Transverse colon (tissue), 4 donors: ENCODE data around the gene ZSCAN5A. TPM values are rescaled to one million over a fixed set of nuclear protein-coding genes. Genes with fewer than 3 reads are reported as not detected.

Experiments used
- DNase-seq: peaks from one replicate; pipeline ENCODE4 v3.0.0-alpha.2; 2019
- H3K27ac ChIP-seq, 4 donors: fragments of 200-600 bp; sonication (generic); 2 replicates each; pipeline ENCODE4 v1.5.1; 2016 to 2018; ENCODE audit warnings: inconsistent platforms in 4 of 4
- H3K27me3 ChIP-seq: fragments of 200-600 bp; sonication (generic); 2 replicates; pipeline ENCODE4 v1.5.1; 2017; ENCODE audit warnings: inconsistent platforms
- H3K36me3 ChIP-seq, 4 donors: fragments of 200-600 bp; sonication (generic); 2 replicates each; pipeline ENCODE4 v1.5.1; 2017 to 2019; ENCODE audit warnings: inconsistent platforms in 4 of 4
- H3K4me1 ChIP-seq, 4 donors: fragments of 200-600 bp; sonication (generic); 2 replicates each; pipeline ENCODE4 v1.5.1; 2017 to 2020; ENCODE audit warnings: inconsistent platforms in 4 of 4
- H3K4me3 ChIP-seq, 4 donors: fragments of 200-600 bp; sonication (generic); 1 replicate in 1 of 4; 2 replicates in 3 of 4; pipeline versions ENCODE4 v1.5.1 to v1.6.1; 2017 to 2019; ENCODE audit warnings: inconsistent platforms in 4 of 4
- H3K9me3 ChIP-seq, 2 donors: fragments of 200-600 bp; sonication (generic); 2 replicates each; pipeline ENCODE4 v1.5.1; 2017 to 2019; ENCODE audit warnings: inconsistent platforms in 2 of 2
- CTCF ChIP-seq, 5 experiments: fragments of 200-600 bp in 3 of 5; fragments of 450-650 bp in 2 of 5; sonication (generic) in 3 of 5; IDR thresholded peaks; 1 replicate in 2 of 5; 2 replicates in 3 of 5; pipeline ENCODE4 v1.5.1; 2016 to 2017; ENCODE audit warnings: antibody characterized with exemption in 5 of 5, inconsistent platforms in 3 of 5, mild to moderate bottlenecking in 2 of 5, moderate library complexity in 1 of 5
- EP300 ChIP-seq: sonication (generic); formaldehyde crosslinking; IDR thresholded peaks from one replicate; pipeline ENCODE4 v1.6.1; 2017; ENCODE audit warnings: antibody characterized with exemption, low read depth
- POLR2A ChIP-seq: fragments of 450-650 bp; IDR thresholded peaks from one replicate; pipeline ENCODE4 v1.6.1; 2016; ENCODE audit warnings: antibody characterized with exemption, mild to moderate bottlenecking, moderate library complexity
- POLR2AphosphoS5 ChIP-seq, 3 donors: sonication (generic); formaldehyde crosslinking; IDR thresholded peaks; one replicate each; pipeline ENCODE4 v1.6.1; 2016; ENCODE audit warnings: antibody characterized with exemption in 3 of 3
- WGBS, 2 donors: methylation state at CpG; one replicate each; pipeline ENCODE4 v1.1.5; 2018; ENCODE audit warnings: low coverage in 1 of 2; 5-methylcytosine and 5-hydroxymethylcytosine counted together
- in situ Hi-C, 4 donors: fragments of 200-750 bp; cut with MboI; loops; one replicate each; pipeline versions ENCODE4 v1.15.0 to v1.15.1; 2017; ENCODE audit warnings: low sequenced_read_pairs in 3 of 4, low pct_ligation_motif_present in 1 of 4, low pct_unique_long_range_greater_than_20kb in 1 of 4
- intact Hi-C: fragments of 100-400 bp; cut with DNase I; formaldehyde crosslinking; loops from one replicate; pipeline ENCODE4 v1.15.1; 2023; ENCODE audit warnings: low total_unique reads
- total RNA-seq, 4 donors: library from RNA; depleted of rRNA; stranded (reverse); fragments of >200 nt; gene quantifications; one replicate each; pipeline ENCODE4 v1.1.0, GENCODE V29; 2016

The ZSCAN5A gene
- total RNA-seq, 4 donors from 2014 or later: 8.2 to 15.2 (median 12.6) TPM

- H3K4me3 ChIP-seq: no peak overlapping the region
- no peaks in the 10 kb centered on the region for H3K4me1 ChIP-seq
- no peaks in the 10 kb centered on the region for H3K36me3 ChIP-seq
- no peak overlapping the region for H3K27ac ChIP-seq
- intact Hi-C loops (loop anchor here (10.0 kb wide), 1 partner anchor 96 kb away; no protein-coding TSS in a partner anchor), in situ Hi-C loops (no loop called here)
- H3K9me3 ChIP-seq: no peaks in the 10 kb centered on the region
- TF ChIP-seq POLR2AphosphoS5 (IDR thresholded peaks at IDR 0.05) (no peak), CTCF (IDR thresholded peaks at IDR 0.05) (no peak), EP300 (no peak), POLR2A (no peak)
- no peaks in the 10 kb centered on the region for H3K27me3 ChIP-seq
- 72 to 97% methylated on average over 5 to 6 of the region's 6 CpGs for WGBS, 2 donors
- DNase-seq: no peak
These were observed 36.6 kb upstream of the ZSCAN5A start for GRCh38 chr19:56351208-56351607.

DNA sequence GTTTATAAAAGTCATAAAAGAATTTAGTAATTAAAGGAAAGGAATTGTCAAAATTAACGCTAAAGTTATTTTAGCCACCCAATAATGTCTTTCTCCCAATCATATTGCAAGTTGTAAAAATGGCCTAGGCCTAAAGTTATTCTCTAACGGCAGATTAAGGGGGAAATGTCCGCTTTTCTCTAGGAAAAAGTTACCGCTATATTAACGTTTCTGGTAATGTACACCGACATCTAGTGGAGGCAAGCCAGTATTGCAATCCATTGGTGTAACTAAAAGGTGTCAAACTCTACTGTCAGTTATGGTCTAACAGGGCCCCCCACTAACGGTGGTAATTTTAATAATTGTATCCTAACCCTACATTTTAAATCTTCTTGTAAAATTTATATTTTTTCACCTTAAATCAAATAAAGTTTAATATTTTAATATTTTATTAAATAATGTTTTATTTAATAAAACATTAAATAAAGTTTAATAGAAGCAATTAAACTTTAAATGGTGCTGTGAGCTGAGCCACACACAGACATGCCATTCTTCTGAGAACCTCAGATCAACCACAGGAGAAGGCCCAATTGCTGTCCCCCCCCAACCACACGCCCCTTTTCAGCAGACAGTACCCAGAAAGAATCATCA is 35.9 kb upstream of the ZSCAN5A start:
- in situ Hi-C loops: no loop called here
- DNase-seq: peak; percentile 29
- Histone ChIP-seq H3K4me1 (no peaks in the 10 kb centered on the region), H3K36me3 (no peaks in the 10 kb centered on the region), H3K27me3 (no peaks in the 10 kb centered on the region), H3K4me3 (no peak overlapping the region), H3K27ac (no peak overlapping the region), H3K9me3 (no peaks in the 10 kb centered on the region)
- no peak for TF ChIP-seq POLR2A
- no peak for TF ChIP-seq EP300
- peak; percentile 69 to 96 (median 83) for TF ChIP-seq CTCF (IDR thresholded peaks at IDR 0.05)
- TF ChIP-seq POLR2AphosphoS5 (IDR thresholded peaks at IDR 0.05): no peak
- intact Hi-C loops: loop anchor here (10.0 kb wide), 1 partner anchor 96 kb away; no protein-coding TSS in a partner anchor
- 14 to 16% methylated on average over 8 of the region's 8 CpGs for WGBS, 2 donors

DNA sequence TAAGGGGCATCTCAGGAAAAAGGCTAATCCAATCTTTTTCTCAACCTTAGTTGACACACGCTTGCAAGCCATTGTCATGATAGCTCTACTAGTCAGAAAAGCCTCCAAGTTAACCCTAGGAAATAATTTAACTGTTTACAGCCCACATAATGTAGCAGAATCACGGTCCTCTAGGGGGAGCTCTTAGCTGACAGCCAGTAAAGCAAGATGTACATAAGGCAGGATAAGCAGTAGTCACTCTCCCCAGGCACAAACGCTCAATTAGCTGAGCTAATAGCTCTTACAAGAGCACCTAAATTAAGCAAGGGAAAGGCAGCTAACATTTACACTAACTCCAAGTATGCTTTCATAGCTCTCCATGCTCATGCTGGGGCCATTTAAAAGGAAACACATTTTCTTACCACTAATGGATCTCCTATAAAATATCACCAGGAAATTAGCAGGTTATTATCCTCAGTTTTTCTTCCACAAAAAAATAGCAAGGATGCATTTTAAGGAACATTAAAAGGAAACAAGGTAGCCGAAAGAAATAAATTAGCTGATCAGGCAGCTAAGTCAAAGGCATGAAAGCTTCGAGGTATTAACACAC is 33.7 kb upstream of the ZSCAN5A start:
- in situ Hi-C loops: loop anchor here in 3 of 4 donors (10.0 to 25.0 kb wide), 4 partner anchors 94 to 286 kb away; no protein-coding TSS in a partner anchor
- intact Hi-C loops: loop anchor here (10.0 kb wide), 1 partner anchor 274 kb away; no protein-coding TSS in a partner anchor
- Histone ChIP-seq H3K27ac (no peak overlapping the region), H3K4me3 (no peak overlapping the region), H3K9me3 (no peaks in the 10 kb centered on the region), H3K27me3 (no peaks in the 10 kb centered on the region), H3K4me1 (no peaks in the 10 kb centered on the region), H3K36me3 (no peaks in the 10 kb centered on the region)
- WGBS, 2 donors: 52 to 54% methylated on average over 5 of the region's 5 CpGs
- no peak for TF ChIP-seq EP300
- TF ChIP-seq CTCF (IDR thresholded peaks at IDR 0.05): peak in 2 of 5 experiments; percentile 15
- no peak for TF ChIP-seq POLR2A
- DNase-seq: no peak

GRCh38 chr19:56347163-56347778 is 32.6 kb upstream of the ZSCAN5A start:
- no peak for DNase-seq
- no peak overlapping the region for H3K4me3 ChIP-seq
- 71 to 73% methylated on average over 3 to 7 of the region's 7 CpGs for WGBS, 2 donors
- H3K36me3 ChIP-seq: no peaks in the 10 kb centered on the region
- in situ Hi-C loops: loop anchor here in 3 of 4 donors (10.0 to 25.0 kb wide), 4 partner anchors 92 to 285 kb away; no protein-coding TSS in a partner anchor
- H3K4me1 ChIP-seq: no peaks in the 10 kb centered on the region
- intact Hi-C loops: loop anchor here (10.0 kb wide), 1 partner anchor 272 kb away; no protein-coding TSS in a partner anchor
- TF ChIP-seq POLR2AphosphoS5 (IDR thresholded peaks at IDR 0.05) (no peak), POLR2A (no peak), CTCF (IDR thresholded peaks at IDR 0.05) (no peak), EP300 (no peak)
- H3K27ac ChIP-seq: no peak overlapping the region
- H3K9me3 ChIP-seq: no peaks in the 10 kb centered on the region
- no peaks in the 10 kb centered on the region for H3K27me3 ChIP-seq
